Right kidney (tissue), 1 donor: ENCODE data around the gene CMTM8.
A peak's percentile ranks its signal among the peaks of the same experiment; 100 is the strongest.
"Not testable (repeated sequence)": the region's sequence is repeated elsewhere in the genome, so short reads cannot be mapped to it uniquely, and the experiment has no call there.

ENCODE experiments used
- DNase-seq: peaks from one replicate; pipeline ENCODE4 v3.0.0-alpha.2; 2016

CMTM8 gene

GRCh38 chr3:32226875-32227500 is 11.5 kb upstream of the CMTM8 start:
- DNase-seq, result no peak

DNA sequence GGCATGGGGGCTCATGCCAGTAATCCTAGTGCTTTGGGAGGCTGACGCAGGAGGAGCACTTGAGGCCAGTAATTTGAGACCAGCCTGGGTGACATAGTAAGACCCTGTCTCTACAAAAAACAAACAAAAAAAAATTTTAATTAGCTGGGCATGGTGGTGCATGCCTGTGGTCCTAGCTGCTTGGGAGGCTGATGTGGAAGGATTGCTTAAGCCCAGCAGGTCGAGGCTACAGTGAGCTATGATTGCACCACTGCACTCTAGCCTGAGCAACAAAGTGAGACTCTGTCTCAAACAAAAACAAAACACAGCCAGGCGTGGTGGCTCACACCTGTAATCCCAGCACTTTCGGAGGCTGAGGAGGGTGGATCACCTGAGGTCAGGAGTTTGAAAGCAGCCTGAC is 9.7 kb upstream of the CMTM8 start:
- not testable (repeated sequence) for DNase-seq

GRCh38 chr3:32229565-32229964 is 8.9 kb upstream of the CMTM8 start:
- no peak for DNase-seq

DNA sequence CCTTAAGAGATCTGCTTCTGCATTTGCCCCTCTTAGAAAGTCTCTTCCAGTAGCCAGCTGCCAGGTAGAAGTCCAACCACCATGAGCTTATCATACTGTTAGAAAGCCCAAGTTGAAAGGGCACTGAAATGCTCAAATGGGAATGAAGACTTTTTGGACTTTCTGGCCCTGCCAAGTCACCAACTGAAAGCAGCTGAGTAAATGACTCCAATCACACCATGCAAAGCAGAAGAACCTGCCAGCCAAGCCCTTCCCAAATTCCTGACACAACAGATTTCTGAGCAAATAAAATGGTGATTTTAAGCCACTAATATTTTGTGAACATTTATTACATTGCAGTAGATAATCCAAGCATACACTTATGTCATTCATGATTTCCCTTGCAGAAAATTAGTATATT is 2.1 kb upstream of the CMTM8 start:
- DNase-seq, result no peak

- no peak for DNase-seq
Observed at GRCh38 chr3:32237670-32238452, 619 bp upstream of the CMTM8 start.

DNA sequence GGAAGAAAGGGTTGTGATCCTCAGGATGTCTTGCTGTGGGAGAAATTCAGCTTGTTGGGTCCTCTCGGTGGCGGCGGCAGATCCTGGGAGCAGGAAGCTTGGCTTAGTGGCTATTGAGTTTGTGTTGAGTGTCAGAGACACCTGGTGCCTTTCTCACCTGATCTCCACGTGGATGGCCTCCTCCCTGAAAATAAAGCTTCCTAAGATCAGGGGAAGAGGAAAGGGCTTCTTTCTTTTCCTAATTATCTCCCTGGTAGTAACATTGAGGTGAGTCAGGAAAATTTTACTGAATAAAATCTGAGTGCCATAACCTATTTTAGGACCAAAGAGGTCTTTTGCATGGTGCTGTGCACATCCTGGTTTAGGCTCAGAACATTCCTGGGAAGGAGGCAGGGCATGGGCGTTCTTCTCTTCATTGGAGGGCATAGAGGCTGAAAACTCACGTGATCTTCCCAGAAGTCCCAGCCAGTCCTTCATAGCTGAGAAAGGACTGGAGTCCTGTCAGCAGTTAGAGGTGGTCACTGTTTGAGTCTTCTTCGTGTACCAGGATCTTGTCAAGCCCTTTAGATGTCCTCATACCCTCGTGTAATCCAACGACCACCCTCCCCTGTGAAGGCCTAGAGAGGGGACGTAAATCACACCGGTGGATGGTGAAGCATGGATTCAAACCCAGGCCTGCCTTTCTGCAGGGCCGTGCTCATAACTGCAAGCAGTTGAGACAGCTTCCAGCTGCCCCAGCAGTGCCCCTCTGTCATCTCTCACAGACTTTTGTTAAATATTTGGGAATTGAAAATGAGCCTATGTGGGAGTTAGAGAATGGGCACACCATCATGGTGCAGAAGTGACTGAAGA is 1.1 kb downstream of the CMTM8 start:
- peak; percentile 56 for DNase-seq

GRCh38 chr3:32240159-32240545 is 1.7 kb downstream of the CMTM8 start:
- DNase-seq, result no peak

DNA sequence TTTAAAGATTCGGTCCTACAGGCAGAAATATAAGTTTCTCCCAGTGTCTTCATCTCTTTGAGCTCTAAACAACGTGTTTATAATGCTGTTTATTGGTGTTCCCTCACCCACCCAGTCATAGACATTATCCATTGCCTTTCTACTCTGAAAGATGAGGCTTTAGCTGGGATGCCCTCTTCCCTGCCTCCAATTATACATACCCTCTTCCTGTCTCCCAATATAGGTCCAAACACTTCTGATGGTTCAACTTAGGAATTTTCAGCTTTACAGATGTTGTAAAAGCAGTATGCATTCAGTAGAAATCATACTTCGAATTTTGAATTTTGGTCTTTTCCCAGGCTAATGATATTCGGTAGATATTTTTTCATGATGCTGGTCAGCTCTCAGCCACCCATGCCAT is 2.6 kb downstream of the CMTM8 start:
- DNase-seq, result no peak

DNA sequence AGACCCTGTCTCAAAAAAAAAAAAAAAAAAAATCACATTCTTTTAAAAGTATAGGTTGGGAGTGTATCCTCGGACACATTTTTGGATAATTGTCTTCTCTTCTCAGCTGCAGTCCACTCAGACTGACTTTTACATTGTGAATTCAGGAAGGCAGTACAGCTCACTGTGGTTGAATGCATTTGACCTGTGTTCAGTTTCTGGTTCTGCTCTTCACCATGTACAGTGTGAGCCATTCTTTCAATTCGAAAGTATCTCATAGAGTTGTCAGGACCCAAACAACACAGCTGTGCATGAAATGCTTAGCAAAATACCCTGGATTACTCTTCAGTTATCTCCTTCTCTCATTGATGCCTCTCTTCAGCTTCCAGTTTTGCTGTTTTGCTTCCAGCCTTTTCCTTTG is 5.0 kb downstream of the CMTM8 start:
- DNase-seq, result no peak

DNA sequence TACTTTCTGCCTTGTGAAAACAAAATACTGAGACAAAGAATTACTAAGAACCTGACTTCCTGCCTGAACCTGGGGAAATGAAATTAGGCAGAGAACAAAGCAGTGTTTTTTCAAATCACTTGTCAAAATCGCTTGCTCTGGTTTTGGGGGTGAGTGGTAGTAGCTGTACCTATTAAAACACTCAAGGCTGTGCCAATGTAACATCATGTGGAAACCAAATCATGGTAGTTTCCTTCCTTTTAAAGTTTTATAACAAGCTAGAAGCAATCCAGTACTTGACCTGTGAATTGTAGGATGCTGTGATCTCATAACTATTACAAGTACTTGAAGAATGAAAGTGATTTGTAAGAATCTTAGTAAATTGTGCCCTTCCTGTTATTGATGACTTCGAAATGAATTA is 6.7 kb downstream of the CMTM8 start:
- no peak for DNase-seq

- DNase-seq, result no peak
Observed at GRCh38 chr3:32246079-32246675, 7.7 kb downstream of the CMTM8 start.

DNA sequence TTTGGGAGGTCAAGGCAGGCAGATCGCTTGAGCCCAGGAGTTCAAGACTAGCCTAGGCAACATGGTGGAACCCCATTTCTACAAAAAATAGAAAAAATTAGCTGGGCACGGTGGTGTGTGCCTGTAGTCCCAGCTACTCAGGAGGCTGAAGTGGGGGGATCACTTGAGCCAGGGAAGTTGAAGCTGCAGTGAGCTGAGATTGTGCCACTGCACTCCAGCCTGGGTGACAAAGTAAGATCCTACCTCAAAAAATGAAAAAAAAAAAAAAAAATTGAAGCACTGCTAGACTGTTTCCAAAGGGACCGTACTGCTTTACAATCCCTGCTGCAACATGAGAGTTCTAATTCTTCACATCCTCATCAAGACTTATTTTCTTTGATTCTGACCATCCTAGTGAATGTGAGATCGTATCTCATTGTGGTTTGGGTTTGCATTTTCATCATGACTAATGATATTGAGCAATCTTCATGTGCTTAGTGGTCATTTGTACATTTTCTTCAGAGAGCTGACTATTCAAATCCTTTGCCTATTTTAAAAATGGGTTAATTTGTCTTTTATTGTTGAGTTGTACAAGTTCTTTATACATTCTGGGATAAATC is 10.8 kb downstream of the CMTM8 start:
- no peak for DNase-seq

- no peak for DNase-seq
Observed at GRCh38 chr3:32254268-32254667, 15.8 kb downstream of the CMTM8 start.

GRCh38 chr3:32255345-32255744 is 16.9 kb downstream of the CMTM8 start:
- no peak for DNase-seq

DNA sequence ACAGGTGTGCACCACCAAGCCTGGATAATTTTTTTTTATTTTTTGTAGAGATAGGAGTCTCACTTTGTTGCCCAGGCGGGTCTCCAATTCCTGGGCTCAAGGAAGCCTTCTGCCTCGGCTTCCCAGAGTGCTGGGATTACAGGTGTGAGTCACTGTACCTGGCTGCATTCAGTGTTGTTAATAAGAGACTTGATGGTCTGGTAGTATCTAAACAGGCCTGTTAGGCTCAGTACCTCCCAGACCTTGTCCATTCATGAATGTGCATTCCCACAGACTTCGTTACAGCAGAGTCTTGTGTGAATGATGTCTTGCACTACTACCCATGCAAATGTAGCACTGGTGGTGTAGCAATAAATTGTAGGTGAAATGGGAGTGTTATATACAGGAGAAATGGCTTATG is 17.7 kb downstream of the CMTM8 start:
- DNase-seq, result no peak

DNA sequence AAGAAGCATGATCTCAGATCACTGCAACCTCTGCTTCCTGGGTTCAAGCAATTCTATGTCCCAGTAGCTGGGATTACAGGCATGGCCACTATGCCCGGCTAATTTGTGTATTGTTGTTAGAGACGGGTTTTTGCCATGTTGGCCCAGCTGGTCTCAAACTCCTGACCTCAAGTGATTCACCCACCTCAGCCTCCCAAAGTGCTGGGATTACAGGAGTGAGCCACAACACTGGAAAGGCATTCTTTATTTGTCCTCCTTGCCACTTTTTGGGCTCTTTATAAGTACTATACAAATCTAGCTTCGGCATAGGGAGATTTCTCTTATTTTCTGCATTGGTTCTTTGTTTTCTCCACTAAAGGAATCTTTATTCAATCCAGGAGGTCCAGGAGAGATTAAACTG is 18.6 kb downstream of the CMTM8 start:
- DNase-seq, result no peak

- no peak for DNase-seq
Observed at GRCh38 chr3:32257641-32258438, 19.4 kb downstream of the CMTM8 start.

GRCh38 chr3:32258869-32259268 is 20.4 kb downstream of the CMTM8 start:
- DNase-seq, result no peak

- no peak for DNase-seq
Observed at GRCh38 chr3:32261545-32261944, 23.1 kb downstream of the CMTM8 start.

DNA sequence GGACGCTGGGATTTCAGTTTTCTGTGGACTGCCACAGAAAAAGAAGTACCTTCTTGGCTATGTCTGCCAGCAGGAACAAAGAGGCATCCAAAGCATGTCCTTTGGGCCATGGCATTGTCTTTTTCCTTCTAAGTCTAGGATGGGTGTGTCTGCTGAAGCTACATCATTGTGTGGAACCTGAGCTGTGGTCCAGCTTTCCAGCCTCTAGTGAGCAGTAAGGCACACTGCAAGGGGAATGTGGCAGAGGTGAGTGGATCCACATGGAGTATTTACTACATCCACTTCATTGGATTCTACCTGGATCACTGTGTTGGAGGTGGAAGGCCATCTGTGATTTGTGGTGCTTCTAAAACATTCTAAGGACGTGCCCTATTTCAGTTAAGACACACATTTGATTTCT is 23.7 kb downstream of the CMTM8 start:
- DNase-seq, result no peak

GRCh38 chr3:32274306-32274705 is 35.8 kb downstream of the CMTM8 start:
- no peak for DNase-seq

DNA sequence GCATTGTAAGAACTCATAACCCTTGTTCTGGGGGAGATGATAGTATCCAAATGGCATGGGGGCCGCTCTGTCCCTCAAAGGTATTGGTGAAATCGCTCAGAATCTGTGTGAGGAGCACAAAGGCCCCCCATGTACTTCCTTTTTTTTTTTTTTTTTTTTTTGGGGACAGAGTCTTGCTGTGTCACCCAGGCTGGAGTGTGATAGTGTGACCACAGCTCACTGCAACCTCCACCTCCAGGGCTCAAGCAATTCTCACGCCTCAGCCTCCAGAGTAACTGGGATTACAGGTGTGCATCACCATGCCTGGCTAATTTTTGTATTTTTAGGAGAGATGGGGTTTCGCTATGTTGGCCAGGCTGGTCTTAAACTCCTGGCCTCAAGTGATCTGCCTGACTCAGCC is 37.0 kb downstream of the CMTM8 start:
- no peak for DNase-seq
